Hematopoietic multipotent progenitor cell (in vitro differentiated cells): ENCODE data around the gene PDE8B. TPM values are rescaled to one million over a fixed set of nuclear protein-coding genes. Genes with fewer than 3 reads are reported as not detected.
A peak's percentile ranks its signal among the peaks of the same experiment; 100 is the strongest.
"Not testable (repeated sequence)": the region's sequence is repeated elsewhere in the genome, so short reads cannot be mapped to it uniquely, and the experiment has no call there.

Experiments
- DNase-seq, 3 donors: peaks; one replicate each; pipeline ENCODE4 v3.0.0-alpha.2; 2011 to 2015; ENCODE audit warnings: low read depth in 2 of 3, low spot score in 2 of 3
- total RNA-seq: library from RNA; depleted of rRNA; stranded (reverse); fragments of >200 nt; gene quantifications from one replicate; pipeline ENCODE4 v1.2.3, GENCODE V29; 2012

Gene PDE8B
- total RNA-seq, 1 donor = 0.27 TPM

DNA sequence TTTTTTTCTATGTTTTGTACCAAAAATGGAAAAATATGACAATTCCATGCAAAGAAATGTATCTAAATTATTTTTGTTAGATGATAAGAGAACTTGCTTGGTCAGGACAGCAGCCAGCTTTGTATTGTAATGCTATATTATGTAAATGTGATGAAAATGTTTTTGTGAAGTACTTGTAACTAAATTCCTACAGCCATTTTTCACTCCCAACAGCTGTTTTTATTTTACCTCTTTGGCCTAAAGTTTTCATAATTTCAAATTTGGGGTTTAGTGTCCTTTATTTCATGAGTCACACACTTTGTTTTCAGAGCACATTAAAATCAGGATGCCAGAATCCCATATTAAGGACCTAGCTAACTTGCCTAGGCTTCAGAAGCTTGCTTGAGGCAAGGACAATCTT is 217.5 kb downstream of the PDE8B start:
- DNase-seq = no peak

DNA sequence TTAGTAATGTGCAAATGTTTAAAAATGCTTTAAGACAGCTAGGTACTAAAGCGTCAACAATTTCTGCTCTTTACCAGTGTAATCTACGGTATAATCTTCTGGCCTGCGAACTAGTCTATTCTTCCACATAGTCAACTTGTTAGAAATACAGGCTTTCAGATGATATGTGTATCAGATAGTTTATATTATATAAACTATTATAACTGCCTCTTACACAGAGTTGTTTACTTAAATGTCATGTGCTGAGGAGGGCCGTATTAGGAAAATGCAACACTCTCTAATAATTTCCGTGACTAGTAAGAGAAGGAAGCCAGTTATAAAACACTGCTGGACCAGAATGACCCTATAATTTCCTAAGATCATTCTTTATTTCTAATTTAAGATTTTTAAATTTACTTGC is 218.0 kb downstream of the PDE8B start:
- DNase-seq = no peak

DNA sequence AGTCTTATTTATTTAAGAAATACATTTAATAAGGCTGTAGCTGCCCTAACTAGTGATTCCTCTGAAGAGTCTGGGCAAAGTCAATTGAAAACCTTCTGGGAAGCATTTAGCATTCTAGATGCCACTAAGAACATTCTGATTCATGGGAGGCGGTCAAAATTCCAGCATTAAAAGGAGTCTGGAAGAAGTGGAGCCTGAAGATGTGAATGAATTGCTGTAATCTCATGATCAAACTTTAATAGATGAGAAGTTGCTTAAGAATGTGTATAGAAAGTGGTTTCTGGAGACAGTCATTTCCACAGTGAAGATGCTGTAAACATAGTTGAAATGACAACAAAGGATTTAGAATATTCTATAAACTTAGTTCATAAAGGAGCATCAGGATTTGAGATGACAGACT is 220.2 kb downstream of the PDE8B start:
- no peak for DNase-seq

DNA sequence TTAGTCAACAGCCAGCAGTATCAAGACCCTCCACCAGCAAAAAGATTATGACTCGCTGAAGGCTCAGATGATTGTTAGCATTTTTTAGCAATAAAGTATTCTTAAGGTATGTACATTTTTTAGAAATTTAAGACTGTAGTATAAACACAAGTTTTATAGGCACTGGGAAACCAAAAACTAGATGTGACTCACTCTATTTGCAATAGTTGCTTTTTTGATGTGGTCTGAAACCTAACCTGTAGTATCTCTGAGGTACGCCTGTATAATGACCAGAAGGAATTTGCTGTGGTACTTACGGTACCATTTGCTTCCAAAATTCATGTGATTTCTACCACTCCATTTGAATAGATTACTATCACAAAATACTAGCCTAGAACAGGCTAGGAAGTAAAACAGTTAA is 220.8 kb downstream of the PDE8B start:
- DNase-seq = no peak

DNA sequence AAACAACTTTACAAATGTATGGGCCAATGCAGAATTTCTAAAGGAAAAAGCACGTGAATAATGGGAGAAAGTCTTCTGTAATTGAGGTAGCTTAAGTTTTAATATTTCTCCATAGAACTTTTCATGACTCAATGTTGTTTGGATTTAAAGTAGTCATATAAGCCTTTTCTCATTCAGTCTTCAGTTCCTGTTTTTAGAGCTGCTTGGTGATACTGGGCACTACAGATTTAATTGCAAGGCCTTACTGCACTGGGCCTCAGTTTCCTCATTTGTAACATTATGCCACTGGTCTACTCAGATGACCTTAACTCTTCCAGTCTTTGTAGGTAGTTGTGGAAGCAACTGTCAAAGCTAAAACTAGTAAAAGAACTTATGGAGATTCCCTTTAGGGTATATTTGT is 221.2 kb downstream of the PDE8B start:
- DNase-seq = no peak

DNA sequence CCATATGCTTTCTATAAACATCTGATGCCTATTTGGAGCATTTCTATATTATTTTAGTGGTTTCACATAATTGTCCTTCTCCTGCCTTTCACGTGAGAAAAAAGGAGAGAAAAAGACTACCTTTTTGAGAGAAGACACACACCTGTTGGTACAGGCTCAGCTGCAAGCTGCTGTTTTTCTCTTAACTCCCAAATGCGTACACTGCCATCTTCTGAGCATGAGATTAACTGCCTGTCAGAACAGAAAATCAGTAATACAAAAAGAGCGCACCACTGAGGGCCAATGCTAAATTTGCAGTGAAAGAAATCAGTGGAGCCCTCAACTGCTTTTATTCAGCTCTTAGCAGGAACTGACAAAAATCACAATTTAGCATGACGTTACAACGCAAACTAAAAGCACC is 226.7 kb downstream of the PDE8B start:
- peak in 2 of 3 donors; percentile 5 to 17 for DNase-seq

DNA sequence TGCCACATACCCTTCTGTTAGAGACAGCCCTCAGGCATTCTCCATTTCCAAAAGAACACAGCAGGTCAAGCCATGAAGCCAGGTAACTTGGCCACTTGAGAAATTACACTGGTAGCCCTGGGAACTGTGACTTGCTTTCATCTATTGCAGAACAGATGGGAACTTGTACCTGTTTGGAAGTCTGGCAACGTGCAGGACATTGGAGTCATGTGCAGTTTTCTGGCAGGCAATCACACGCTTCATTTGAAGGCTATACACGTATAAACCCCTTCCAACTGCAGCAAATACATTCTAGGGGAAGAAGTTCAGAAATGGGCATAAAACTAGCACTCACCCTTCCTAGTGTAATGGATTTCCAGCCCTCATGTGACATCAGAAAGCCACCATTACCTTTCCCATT is 227.6 kb downstream of the PDE8B start:
- no peak for DNase-seq

DNA sequence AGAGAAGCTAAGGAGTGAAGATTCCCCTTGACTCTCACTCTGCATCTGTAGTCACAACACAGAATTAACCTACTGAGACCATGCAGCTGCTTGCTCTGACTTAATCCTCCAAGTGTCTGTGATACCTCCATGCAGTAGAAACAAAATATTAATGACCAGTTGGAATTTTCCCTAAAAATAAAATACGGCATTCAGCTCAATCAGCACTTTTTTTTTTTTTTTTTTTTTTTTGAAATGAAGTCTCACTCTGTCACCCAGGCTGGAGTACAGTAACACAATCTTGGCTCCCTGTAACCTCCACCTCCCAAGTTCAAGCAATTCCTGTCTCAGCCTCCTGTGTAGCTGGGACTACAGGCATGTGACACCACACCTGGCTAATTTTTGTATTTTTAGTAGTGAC is 233.2 kb downstream of the PDE8B start:
- DNase-seq = no peak

DNA sequence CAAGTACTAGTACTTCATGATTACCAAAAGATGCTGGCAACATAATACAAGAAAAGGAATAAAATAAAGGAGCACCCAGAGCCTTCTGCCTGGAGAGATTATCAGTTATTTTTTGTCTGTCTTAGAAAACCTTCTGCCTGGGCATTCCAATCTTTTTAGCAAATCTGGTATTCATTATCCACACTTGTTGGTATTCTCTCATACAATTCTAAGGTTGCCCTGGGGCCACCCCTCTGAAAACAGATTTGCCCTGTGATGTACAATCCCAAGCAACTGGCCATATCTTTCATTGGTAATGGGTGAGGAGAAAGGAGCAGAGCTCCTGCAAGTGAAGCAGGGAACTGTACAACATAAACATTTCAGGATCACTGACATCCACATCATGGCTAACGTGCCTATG is 233.9 kb downstream of the PDE8B start:
- DNase-seq = no peak

DNA sequence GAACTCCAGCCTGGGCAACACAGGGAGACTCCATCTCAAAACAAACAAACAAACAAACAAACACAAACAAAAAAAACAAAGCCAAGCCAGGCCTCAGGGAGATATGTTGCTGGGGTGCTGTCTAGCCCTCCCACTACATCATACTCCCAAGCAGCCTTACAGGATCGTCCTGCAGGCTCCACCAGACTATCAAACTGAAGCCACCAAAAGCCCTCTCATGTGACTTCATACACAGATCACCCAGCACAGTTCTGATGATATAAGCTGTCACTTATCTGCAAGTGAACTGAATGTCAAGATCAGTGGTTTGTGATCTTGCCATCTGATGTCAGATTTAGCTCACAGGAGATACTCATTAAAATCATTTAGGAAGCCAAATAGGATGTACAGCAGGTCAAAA is 238.4 kb downstream of the PDE8B start:
- no peak for DNase-seq

DNA sequence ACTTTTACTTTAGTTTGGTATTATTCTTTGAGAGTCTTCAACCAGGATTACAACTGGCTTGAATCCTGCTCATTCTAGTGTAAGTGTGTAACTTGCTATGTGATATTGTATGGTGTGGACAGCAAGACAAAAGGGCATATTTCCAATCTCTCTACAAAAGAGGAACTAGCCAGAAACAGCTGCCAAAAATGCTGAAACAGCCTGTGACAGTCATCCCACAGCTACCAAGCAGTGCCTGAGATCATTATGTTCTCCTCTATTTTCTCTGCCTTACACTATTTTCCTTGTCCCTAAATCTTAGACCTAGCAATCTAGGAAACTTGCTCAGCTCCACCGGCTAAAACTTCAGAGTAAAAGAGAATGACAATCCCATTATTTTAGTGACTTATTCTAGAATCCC is 238.8 kb downstream of the PDE8B start:
- DNase-seq = peak in 2 of 3 donors; percentile 22 to 69

DNA sequence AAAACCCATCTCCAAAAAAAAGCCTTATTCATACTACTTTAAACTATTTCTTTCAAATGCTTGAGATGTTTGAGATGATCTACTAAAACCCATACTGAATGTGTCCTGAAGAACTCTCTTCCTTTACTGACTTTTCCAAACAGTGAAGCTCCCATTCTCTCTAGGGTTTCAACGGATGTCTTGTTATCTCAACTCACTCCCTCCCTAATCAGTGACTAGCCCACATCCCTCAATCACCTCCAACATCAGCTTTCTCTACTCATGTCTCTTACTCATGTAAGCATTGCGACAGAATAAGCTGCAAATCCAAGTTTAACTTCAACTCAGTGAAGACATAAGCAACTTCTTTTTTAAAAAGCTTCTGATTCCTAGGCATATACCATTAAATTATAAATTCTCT is 239.5 kb downstream of the PDE8B start:
- DNase-seq = no peak

DNA sequence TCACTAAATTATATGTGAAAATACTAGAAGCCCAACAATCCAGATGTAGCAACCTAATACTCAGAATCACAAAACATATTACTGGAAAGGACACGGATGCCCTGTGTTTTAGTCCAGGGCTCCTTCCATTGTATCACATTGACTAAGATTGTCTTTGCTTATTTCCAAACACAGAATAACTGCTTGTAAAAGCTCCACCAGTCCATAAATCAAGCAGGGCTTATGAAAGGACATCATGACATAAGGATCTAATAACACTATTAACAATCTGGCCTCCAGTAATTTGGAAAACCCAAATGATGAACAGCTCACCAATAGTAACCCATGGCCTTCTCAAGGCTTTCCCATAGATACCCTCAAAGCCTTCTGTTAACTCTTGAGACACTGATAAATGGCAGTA is 241.9 kb downstream of the PDE8B start:
- DNase-seq = no peak

DNA sequence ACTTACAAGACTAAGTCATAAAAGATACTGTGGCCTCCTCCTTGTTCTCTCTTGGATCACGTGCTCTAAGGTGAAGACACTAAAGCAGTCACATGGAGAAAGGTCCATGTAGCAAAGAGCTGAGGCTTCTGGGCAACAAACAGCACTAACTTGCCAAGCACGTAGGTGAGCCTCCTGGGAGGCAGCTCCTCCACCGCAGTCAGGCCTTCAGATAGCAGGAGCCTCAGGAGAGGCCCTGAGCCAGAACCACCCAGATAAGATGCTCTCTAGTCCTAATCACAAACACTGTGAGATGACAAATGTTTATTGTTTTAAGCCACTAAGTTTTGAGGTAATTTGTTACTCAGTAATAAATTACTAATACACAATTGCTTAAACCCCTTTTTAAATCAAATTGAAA is 243.6 kb downstream of the PDE8B start:
- no peak for DNase-seq

DNA sequence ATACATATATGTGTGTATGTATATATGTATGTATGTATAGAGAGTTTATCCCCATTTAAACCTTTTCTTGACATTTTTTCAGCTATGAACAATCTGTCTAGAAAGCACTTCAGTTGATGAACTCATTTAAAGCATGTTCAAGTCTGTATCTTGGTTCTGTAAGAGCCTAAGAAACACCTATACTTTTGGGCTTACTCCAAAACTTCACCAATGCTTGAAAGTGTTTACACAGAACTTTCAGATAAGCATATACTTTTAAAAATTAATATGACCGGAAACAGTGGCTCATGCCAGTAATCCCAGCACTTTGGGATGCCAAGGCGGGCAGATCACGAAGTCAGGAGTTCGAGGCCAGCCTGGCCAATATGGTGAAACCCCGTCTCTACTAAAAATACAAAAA is 250.8 kb downstream of the PDE8B start:
- DNase-seq = no peak

DNA sequence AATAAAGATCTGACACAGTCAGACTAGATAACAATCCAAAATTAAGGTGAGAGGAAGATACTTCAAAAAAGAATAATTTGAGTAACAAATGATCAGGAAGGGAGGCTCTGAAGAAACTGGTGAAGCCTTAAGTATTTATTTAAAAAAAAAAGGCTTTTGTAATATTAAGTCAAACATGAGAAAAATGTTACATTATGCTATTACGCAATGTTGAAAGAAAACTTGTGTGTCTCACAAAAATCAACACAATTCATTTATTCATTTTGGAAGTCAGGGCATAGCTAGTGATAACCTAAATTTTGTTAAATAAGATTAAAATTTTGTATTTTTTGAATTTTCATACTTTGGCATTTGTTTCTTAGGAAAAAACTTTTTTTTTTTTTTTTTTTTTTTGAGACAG is 253.4 kb downstream of the PDE8B start:
- DNase-seq = no peak

DNA sequence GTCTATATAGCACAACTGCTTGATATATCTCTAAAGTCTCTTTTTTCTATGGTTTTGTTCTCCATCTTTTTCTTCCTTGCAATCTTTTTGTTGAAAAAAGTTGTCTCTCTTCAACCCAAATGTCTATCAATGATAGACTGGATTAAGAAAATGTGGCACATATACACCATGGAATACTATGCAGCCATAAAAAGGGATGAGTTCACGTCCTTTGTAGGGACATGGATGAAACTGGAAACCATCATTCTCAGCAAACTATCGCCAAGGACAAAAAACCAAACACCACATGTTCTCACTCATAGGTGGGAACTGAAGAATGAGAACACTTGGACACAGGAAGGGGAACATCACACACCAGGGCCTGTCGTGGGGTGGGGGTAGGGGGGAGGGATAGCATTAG is 258.4 kb downstream of the PDE8B start:
- DNase-seq = not testable (repeated sequence)

DNA sequence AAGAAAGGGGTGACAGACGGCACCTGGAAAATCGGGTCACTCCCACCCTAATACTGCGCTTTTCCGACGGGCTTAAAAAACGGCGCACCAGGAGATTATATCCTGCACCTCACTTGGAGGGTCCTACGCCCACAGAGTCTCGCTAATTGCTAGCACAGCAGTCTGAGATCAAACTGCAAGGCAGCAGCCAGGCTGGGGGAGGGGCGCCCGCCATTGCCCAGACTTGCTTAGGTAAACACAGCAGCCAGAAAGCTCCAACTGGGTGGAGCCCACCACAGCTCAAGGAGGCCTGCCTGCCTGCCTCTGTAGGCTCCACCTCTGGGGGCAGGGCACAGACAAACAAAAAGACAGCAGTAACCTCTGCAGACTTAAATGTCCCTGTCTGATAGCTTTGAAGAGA is 264.6 kb downstream of the PDE8B start:
- DNase-seq = not testable (repeated sequence)

Other genes with a start within 250 kb of the PDE8B start
- 22.9 TPM for gene AGGF1, start 180.3 kb upstream of the PDE8B start, total RNA-seq
- 7.0 TPM for gene ZBED3, start 123.4 kb upstream of the PDE8B start, total RNA-seq